HEK293 (cell line): ENCODE results near the gene TMEM150B.

Experiments
- CTCF ChIA-PET: fragments of 350-600 bp; formaldehyde crosslinking; extraction: SDS; loops from one replicate; lab custom pipeline; 2021; ENCODE audit warnings: antibody characterized with exemption; lab: Yijun Ruan, JAX
- POLR2A ChIA-PET: fragments of 300-600 bp; formaldehyde crosslinking; extraction: SDS; loops from one replicate; lab custom pipeline; 2020; ENCODE audit warnings: antibody characterized with exemption, inconsistent platforms; lab: Yijun Ruan, JAX
- H3K27ac ChIP-seq: fragments of 200-500 bp; sonication (Bioruptor generic); 2 replicates; pipeline ENCODE4 v1.5.1; 2014; ENCODE audit warnings: low read depth, low read length, control low read depth, inconsistent platforms; ENCODE audit errors: extremely low read depth
- H3K36me3 ChIP-seq, 2 experiments: fragments of 200-500 bp in 1 of 2; sonication (Bioruptor generic) in 1 of 2; 1 replicate in 1 of 2; 2 replicates in 1 of 2; pipeline ENCODE4 v1.5.1; 2014 to 2017; ENCODE audit warnings: inconsistent platforms in 2 of 2, low read length in 2 of 2; ENCODE audit not compliant: control insufficient read depth in 2 of 2, insufficient read depth in 1 of 2
- H3K4me1 ChIP-seq: fragments of 200-500 bp; sonication (Bioruptor generic); 2 replicates; pipeline ENCODE4 v1.5.1; 2014; ENCODE audit warnings: mild to moderate bottlenecking, low read length, inconsistent platforms; ENCODE audit not compliant: control insufficient read depth, insufficient read depth
- H3K4me3 ChIP-seq: 2 replicates; pipeline ENCODE4 v1.5.1; 2011; ENCODE audit warnings: low read depth, mild to moderate bottlenecking, control low read depth, low read length, moderate library complexity
- H3K9me3 ChIP-seq: fragments of 200-500 bp; sonication (Bioruptor generic); 2 replicates; pipeline ENCODE4 v1.5.1; 2014; ENCODE audit warnings: low read depth, low read length, inconsistent platforms; ENCODE audit not compliant: control insufficient read depth, insufficient read depth
- GFI1B ChIP-seq: fragments of 450-650 bp; formaldehyde crosslinking; IDR thresholded peaks from 2 replicates; pipeline ENCODE4 v1.5.1; 2016; ENCODE audit warnings: missing biosample characterization, missing genetic modification characterization
- GLI2 ChIP-seq: fragments of 450-650 bp; formaldehyde crosslinking; IDR thresholded peaks from 2 replicates; pipeline ENCODE4; 2017; ENCODE audit warnings: missing biosample characterization, missing genetic modification characterization, low read depth, borderline replicate concordance
- GLIS2 ChIP-seq: fragments of 450-650 bp; formaldehyde crosslinking; IDR thresholded peaks from 2 replicates; pipeline ENCODE4 v1.5.1; 2016; ENCODE audit warnings: missing biosample characterization, missing genetic modification characterization
- HOXC10 ChIP-seq: sonication (generic); formaldehyde crosslinking; IDR thresholded peaks from 2 replicates; pipeline ENCODE4 v1.8.1; 2023; ENCODE audit warnings: mild to moderate bottlenecking, missing genetic modification reagents
- KLF8 ChIP-seq: fragments of 450-650 bp; formaldehyde crosslinking; IDR thresholded peaks from 2 replicates; pipeline ENCODE4 v1.5.1; 2016; ENCODE audit warnings: missing biosample characterization, missing genetic modification characterization
- MEIS1 ChIP-seq: sonication (generic); formaldehyde crosslinking; IDR thresholded peaks from 2 replicates; pipeline ENCODE4 v1.8.1; 2022; ENCODE audit warnings: missing genetic modification reagents, mild to moderate bottlenecking, borderline replicate concordance
- OSR2 ChIP-seq: fragments of 450-650 bp; formaldehyde crosslinking; IDR thresholded peaks from 2 replicates; pipeline ENCODE4 v1.5.1; 2016; ENCODE audit warnings: missing biosample characterization, missing genetic modification characterization
- OVOL3 ChIP-seq: fragments of 450-650 bp; formaldehyde crosslinking; IDR thresholded peaks from 2 replicates; pipeline ENCODE4 v1.5.1; 2016; ENCODE audit warnings: missing biosample characterization, missing genetic modification characterization
- SCRT1 ChIP-seq: fragments of 450-650 bp; formaldehyde crosslinking; IDR thresholded peaks from 2 replicates; pipeline ENCODE4 v1.5.1; 2016; ENCODE audit warnings: missing biosample characterization, missing genetic modification characterization, borderline replicate concordance
- SP2 ChIP-seq: fragments of 450-650 bp; formaldehyde crosslinking; IDR thresholded peaks from 2 replicates; pipeline ENCODE4 v1.5.1; 2016; ENCODE audit warnings: missing biosample characterization, missing genetic modification characterization
- TCF7L2 ChIP-seq: IDR thresholded peaks from 2 replicates; pipeline ENCODE4 v1.6.1; 2011; ENCODE audit warnings: low read depth, mild to moderate bottlenecking, inconsistent platforms, low read length, moderate library complexity, borderline replicate concordance
- ZBTB21 ChIP-seq: fragments of 450-650 bp; formaldehyde crosslinking; IDR thresholded peaks from 2 replicates; pipeline ENCODE4 v1.5.1; 2017; ENCODE audit warnings: missing biosample characterization, missing genetic modification characterization
- ZBTB8A ChIP-seq: fragments of 450-650 bp; formaldehyde crosslinking; IDR thresholded peaks from 2 replicates; pipeline ENCODE4 v1.5.1; 2016; ENCODE audit warnings: missing biosample characterization, missing genetic modification characterization
- ZNF133 ChIP-seq: fragments of 450-650 bp; formaldehyde crosslinking; IDR thresholded peaks from 2 replicates; pipeline ENCODE4 v1.5.1; 2016; ENCODE audit warnings: missing biosample characterization, missing genetic modification characterization
- ZNF155 ChIP-seq: fragments of 450-650 bp; formaldehyde crosslinking; IDR thresholded peaks from 2 replicates; pipeline ENCODE4 v1.5.1; 2016; ENCODE audit warnings: missing biosample characterization, missing genetic modification characterization
- ZNF174 ChIP-seq: fragments of 450-650 bp; formaldehyde crosslinking; IDR thresholded peaks from 2 replicates; pipeline ENCODE4 v1.5.0; 2017; ENCODE audit warnings: missing biosample characterization, mild to moderate bottlenecking, missing genetic modification characterization
- ZNF24 ChIP-seq: fragments of 450-650 bp; formaldehyde crosslinking; IDR thresholded peaks from 2 replicates; pipeline ENCODE4 v1.5.1; 2016; ENCODE audit warnings: missing biosample characterization, missing genetic modification characterization
- ZNF266 ChIP-seq: fragments of 450-650 bp; formaldehyde crosslinking; IDR thresholded peaks from 2 replicates; pipeline ENCODE4 v1.5.1; 2016; ENCODE audit warnings: missing biosample characterization, missing genetic modification characterization, low read depth
- ZNF423 ChIP-seq: fragments of 450-650 bp; formaldehyde crosslinking; IDR thresholded peaks from 2 replicates; pipeline ENCODE4 v1.5.1; 2016; ENCODE audit warnings: missing biosample characterization, missing genetic modification characterization
- ZNF433 ChIP-seq: fragments of 450-650 bp; formaldehyde crosslinking; IDR thresholded peaks from 2 replicates; pipeline ENCODE4 v1.5.1; 2016; ENCODE audit warnings: missing biosample characterization, missing genetic modification characterization, low read depth
- ZNF473 ChIP-seq: fragments of 450-650 bp; formaldehyde crosslinking; IDR thresholded peaks from 2 replicates; pipeline ENCODE4 v1.5.1; 2017; ENCODE audit warnings: missing biosample characterization, missing genetic modification characterization
- ZNF585B ChIP-seq: fragments of 450-650 bp; formaldehyde crosslinking; IDR thresholded peaks from 2 replicates; pipeline ENCODE4 v1.5.1; 2016; ENCODE audit warnings: missing biosample characterization, missing genetic modification characterization
- ZNF610 ChIP-seq: fragments of 450-650 bp; formaldehyde crosslinking; IDR thresholded peaks from 2 replicates; pipeline ENCODE4 v1.5.1; 2016; ENCODE audit warnings: missing biosample characterization, missing genetic modification characterization, borderline replicate concordance
- ZNF623 ChIP-seq: fragments of 450-650 bp; formaldehyde crosslinking; IDR thresholded peaks from 2 replicates; pipeline ENCODE4 v1.5.1; 2016; ENCODE audit warnings: missing biosample characterization, missing genetic modification characterization
- ZNF658 ChIP-seq: fragments of 450-650 bp; formaldehyde crosslinking; IDR thresholded peaks from 2 replicates; pipeline ENCODE4; 2016; ENCODE audit warnings: missing biosample characterization, missing genetic modification characterization
- TF ChIP-seq, protein P1 (sequence below): fragments of 450-650 bp; formaldehyde crosslinking; IDR thresholded peaks from 2 replicates; pipeline ENCODE4 v1.5.1; 2016; ENCODE audit warnings: missing biosample characterization, missing genetic modification characterization
- TF ChIP-seq, protein P2 (sequence below): fragments of 450-650 bp; formaldehyde crosslinking; IDR thresholded peaks from 2 replicates; pipeline ENCODE4 v1.5.1; 2016; ENCODE audit warnings: missing biosample characterization, missing genetic modification characterization, borderline replicate concordance
- TF ChIP-seq, protein P3 (sequence below): sonication (generic); formaldehyde crosslinking; IDR thresholded peaks from 2 replicates; pipeline ENCODE4 v1.8.1; 2022; ENCODE audit warnings: mild to moderate bottlenecking, moderate library complexity, missing genetic modification reagents
- TF ChIP-seq, protein P4 (sequence below): fragments of 450-650 bp; IDR thresholded peaks from 2 replicates; pipeline ENCODE4 v1.5.1; 2018; ENCODE audit warnings: missing biosample characterization, missing genetic modification characterization

The TMEM150B gene

DNA sequence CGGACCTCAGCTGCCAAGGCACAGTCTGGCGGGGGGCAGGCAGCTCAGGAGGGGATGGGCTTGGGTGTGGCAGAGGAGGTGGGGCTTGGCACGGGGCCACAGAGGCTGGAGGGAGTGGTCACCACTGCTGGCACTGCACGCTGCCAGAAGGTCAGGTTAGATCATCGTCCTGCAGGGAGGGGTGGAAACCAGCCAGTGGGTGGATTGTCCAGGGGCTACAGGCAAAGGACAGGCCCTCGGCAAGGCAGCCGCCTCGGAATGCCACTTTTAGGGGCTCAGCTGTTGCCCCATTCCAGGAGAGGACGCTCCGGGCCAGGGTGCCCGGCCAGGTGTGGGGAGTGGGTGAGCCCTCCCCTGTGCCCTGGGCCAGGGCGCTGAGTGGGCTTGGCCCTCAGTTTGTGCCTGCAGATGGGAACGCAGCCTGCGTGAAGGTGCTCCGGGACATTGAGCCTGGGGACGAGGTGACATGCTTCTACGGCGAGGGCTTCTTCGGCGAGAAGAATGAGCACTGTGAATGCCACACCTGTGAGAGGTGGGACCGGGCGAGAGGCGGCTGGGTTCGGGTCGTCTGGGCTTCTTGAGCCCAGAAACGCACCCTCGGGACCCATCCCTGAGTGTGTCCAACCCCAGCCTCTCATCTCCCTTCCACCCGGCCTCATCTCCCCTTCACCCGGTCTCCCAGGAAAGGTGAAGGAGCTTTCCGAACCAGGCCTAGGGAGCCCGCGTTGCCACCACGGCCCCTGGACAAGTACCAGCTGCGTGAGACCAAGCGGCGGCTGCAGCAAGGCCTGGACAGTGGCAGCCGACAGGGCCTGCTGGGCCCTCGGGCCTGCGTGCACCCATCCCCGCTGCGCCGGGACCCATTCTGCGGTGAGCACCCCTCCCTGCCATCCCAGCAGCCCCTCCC is 20.9 kb upstream of the TMEM150B start:
- Histone ChIP-seq H3K27ac (no peak overlapping the region), H3K4me1 (peaks cover 5% of the 10 kb centered on the region; the same call in 1 of the 2 replicates), H3K36me3 (peaks cover 3 to 59% of the 10 kb centered on the region in 2 experiments), H3K9me3 (no peaks in the 10 kb centered on the region), H3K4me3 (no peak overlapping the region)
- POLR2A ChIA-PET = interaction anchor here (0.5 to 7.7 kb wide), 9 partner anchors 7 to 882 kb away, joined by 3 to 95 read pairs (median 4); partner anchors contain the start of genes KMT5C, LENG9 and UBE2S
- CTCF ChIA-PET = interaction anchor here (1.0 to 1.2 kb wide), 3 partner anchors 13 to 278 kb away, joined by 3 to 5 read pairs (median 4); partner anchors contain the start of gene ZNF784
- TF ChIP-seq ZNF133 (tag by site-specific recombination) (no peak), ZNF266 (tag by site-specific recombination) (no peak), ZNF155 (no peak), ZNF623 (tag by site-specific recombination) (no peak), HOXC10 (CRISPR knock-in tag) (0 out of 2 replicates have a peak, but pooled peaks have one; percentile 56), ZNF423 (tag by site-specific recombination) (no peak), MEIS1 (CRISPR knock-in tag) (no peak), GLI2 (no peak), TCF7L2 (no peak), SCRT1 (tag by site-specific recombination) (no peak), GLIS2 (tag by site-specific recombination) (0 out of 2 replicates have a peak, but pooled peaks have one; percentile 9), ZNF658 (tag by site-specific recombination) (no peak), ZNF585B (tag by site-specific recombination) (no peak), OVOL3 (tag by site-specific recombination) (no peak), GFI1B (tag by site-specific recombination) (no peak), ZNF24 (no peak), ZBTB21 (tag by site-specific recombination) (no peak), OSR2 (tag by site-specific recombination) (no peak), ZNF473 (tag by site-specific recombination) (no peak), ZNF433 (tag by site-specific recombination) (no peak), ZNF174 (tag by site-specific recombination) (no peak), SP2 (tag by site-specific recombination) (no peak; the same call in 1 of the 2 replicates), KLF8 (tag by site-specific recombination) (peak; percentile 67; the same call in 1 of the 2 replicates), ZBTB8A (tag by site-specific recombination) (0 out of 2 replicates have a peak, but pooled peaks have one; percentile 27), ZNF610 (tag by site-specific recombination) (no peak)
- TF ChIP-seq, protein P1, sequence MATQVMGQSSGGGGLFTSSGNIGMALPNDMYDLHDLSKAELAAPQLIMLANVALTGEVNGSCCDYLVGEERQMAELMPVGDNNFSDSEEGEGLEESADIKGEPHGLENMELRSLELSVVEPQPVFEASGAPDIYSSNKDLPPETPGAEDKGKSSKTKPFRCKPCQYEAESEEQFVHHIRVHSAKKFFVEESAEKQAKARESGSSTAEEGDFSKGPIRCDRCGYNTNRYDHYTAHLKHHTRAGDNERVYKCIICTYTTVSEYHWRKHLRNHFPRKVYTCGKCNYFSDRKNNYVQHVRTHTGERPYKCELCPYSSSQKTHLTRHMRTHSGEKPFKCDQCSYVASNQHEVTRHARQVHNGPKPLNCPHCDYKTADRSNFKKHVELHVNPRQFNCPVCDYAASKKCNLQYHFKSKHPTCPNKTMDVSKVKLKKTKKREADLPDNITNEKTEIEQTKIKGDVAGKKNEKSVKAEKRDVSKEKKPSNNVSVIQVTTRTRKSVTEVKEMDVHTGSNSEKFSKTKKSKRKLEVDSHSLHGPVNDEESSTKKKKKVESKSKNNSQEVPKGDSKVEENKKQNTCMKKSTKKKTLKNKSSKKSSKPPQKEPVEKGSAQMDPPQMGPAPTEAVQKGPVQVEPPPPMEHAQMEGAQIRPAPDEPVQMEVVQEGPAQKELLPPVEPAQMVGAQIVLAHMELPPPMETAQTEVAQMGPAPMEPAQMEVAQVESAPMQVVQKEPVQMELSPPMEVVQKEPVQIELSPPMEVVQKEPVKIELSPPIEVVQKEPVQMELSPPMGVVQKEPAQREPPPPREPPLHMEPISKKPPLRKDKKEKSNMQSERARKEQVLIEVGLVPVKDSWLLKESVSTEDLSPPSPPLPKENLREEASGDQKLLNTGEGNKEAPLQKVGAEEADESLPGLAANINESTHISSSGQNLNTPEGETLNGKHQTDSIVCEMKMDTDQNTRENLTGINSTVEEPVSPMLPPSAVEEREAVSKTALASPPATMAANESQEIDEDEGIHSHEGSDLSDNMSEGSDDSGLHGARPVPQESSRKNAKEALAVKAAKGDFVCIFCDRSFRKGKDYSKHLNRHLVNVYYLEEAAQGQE (tag by site-specific recombination) = no peak
- TF ChIP-seq, protein P2, sequence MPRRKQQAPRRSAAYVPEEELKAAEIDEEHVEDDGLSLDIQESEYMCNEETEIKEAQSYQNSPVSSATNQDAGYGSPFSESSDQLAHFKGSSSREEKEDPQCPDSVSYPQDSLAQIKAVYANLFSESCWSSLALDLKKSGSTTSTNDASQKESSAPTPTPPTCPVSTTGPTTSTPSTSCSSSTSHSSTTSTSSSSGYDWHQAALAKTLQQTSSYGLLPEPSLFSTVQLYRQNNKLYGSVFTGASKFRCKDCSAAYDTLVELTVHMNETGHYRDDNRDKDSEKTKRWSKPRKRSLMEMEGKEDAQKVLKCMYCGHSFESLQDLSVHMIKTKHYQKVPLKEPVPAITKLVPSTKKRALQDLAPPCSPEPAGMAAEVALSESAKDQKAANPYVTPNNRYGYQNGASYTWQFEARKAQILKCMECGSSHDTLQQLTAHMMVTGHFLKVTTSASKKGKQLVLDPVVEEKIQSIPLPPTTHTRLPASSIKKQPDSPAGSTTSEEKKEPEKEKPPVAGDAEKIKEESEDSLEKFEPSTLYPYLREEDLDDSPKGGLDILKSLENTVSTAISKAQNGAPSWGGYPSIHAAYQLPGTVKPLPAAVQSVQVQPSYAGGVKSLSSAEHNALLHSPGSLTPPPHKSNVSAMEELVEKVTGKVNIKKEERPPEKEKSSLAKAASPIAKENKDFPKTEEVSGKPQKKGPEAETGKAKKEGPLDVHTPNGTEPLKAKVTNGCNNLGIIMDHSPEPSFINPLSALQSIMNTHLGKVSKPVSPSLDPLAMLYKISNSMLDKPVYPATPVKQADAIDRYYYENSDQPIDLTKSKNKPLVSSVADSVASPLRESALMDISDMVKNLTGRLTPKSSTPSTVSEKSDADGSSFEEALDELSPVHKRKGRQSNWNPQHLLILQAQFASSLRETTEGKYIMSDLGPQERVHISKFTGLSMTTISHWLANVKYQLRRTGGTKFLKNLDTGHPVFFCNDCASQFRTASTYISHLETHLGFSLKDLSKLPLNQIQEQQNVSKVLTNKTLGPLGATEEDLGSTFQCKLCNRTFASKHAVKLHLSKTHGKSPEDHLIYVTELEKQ = no peak
- TF ChIP-seq, protein P3, sequence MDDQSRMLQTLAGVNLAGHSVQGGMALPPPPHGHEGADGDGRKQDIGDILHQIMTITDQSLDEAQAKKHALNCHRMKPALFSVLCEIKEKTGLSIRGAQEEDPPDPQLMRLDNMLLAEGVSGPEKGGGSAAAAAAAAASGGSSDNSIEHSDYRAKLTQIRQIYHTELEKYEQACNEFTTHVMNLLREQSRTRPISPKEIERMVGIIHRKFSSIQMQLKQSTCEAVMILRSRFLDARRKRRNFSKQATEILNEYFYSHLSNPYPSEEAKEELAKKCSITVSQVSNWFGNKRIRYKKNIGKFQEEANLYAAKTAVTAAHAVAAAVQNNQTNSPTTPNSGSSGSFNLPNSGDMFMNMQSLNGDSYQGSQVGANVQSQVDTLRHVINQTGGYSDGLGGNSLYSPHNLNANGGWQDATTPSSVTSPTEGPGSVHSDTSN (CRISPR knock-in tag) = 0 out of 2 replicates have a peak, but pooled peaks have one; percentile 30
- TF ChIP-seq, protein P4, sequence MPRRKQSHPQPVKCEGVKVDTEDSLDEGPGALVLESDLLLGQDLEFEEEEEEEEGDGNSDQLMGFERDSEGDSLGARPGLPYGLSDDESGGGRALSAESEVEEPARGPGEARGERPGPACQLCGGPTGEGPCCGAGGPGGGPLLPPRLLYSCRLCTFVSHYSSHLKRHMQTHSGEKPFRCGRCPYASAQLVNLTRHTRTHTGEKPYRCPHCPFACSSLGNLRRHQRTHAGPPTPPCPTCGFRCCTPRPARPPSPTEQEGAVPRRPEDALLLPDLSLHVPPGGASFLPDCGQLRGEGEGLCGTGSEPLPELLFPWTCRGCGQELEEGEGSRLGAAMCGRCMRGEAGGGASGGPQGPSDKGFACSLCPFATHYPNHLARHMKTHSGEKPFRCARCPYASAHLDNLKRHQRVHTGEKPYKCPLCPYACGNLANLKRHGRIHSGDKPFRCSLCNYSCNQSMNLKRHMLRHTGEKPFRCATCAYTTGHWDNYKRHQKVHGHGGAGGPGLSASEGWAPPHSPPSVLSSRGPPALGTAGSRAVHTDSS (tag by site-specific recombination) = no peak
